GM10266 (cell line): ENCODE data around the gene ACMSD.
"Not testable (repeated sequence)": the region's sequence is repeated elsewhere in the genome, so short reads cannot be mapped to it uniquely, and the experiment has no call there.

Source experiments
- DNase-seq: peaks from one replicate; pipeline ENCODE4 v3.0.0; 2012; ENCODE audit errors: extremely low spot score
- CTCF ChIP-seq: IDR thresholded peaks from 2 replicates; pipeline ENCODE4 v1.5.1; 2012; ENCODE audit warnings: mild to moderate bottlenecking, low read depth; ENCODE audit not compliant: control insufficient read depth, insufficient read depth; ENCODE audit errors: missing control alignments

The ACMSD gene

GRCh38 chr2:134800341-134800740 is 38.1 kb upstream of the ACMSD start:
- DNase-seq, result no peak
- TF ChIP-seq CTCF, result no peak

GRCh38 chr2:134803609-134804405 is 34.6 kb upstream of the ACMSD start:
- not testable (repeated sequence) for DNase-seq

GRCh38 chr2:134815741-134816140 is 22.7 kb upstream of the ACMSD start:
- TF ChIP-seq CTCF, result no peak
- DNase-seq, result no peak

GRCh38 chr2:134818321-134818720 is 20.1 kb upstream of the ACMSD start:
- no peak for DNase-seq
- no peak for TF ChIP-seq CTCF

GRCh38 chr2:134819334-134819733 is 19.1 kb upstream of the ACMSD start:
- DNase-seq, result no peak
- TF ChIP-seq CTCF, result no peak

- DNase-seq, result no peak
- no peak for TF ChIP-seq CTCF
Observed at GRCh38 chr2:134823431-134823830, 15.0 kb upstream of the ACMSD start.

- no peak for DNase-seq
- TF ChIP-seq CTCF, result no peak
Observed at GRCh38 chr2:134823832-134824231, 14.6 kb upstream of the ACMSD start.

GRCh38 chr2:134825716-134826115 is 12.7 kb upstream of the ACMSD start:
- not testable (repeated sequence) for DNase-seq

GRCh38 chr2:134835471-134835870 is 2.9 kb upstream of the ACMSD start:
- no peak for DNase-seq
- TF ChIP-seq CTCF, result no peak
